AG04450 (cell line): ENCODE data around the gene SNX30. TPM values are rescaled to one million over a fixed set of nuclear protein-coding genes. Genes with fewer than 3 reads are reported as not detected.

ENCODE experiments used
- CTCF ChIA-PET: fragments of 300-600, 350-600 bp; formaldehyde crosslinking; extraction: SDS; loops from one replicate; lab custom pipeline; 2022; ENCODE audit warnings: antibody characterized with exemption, inconsistent platforms; lab: Charles Lee
- POLR2A ChIA-PET: fragments of 350-600 bp; formaldehyde crosslinking; extraction: SDS; loops from one replicate; lab custom pipeline; 2021; ENCODE audit warnings: antibody characterized with exemption, inconsistent platforms; lab: Yijun Ruan, JAX
- DNase-seq: peaks from one replicate; pipeline ENCODE4 v3.0.0-alpha.2; 2011; ENCODE audit warnings: low read depth, low spot score
- H3K27ac ChIP-seq: one replicate; pipeline ENCODE4 v1.5.1; 2012; ENCODE audit warnings: low read depth, low read length, control low read depth
- H3K27me3 ChIP-seq: one replicate; pipeline ENCODE4 v1.6.0; 2012; ENCODE audit warnings: low read length; ENCODE audit not compliant: control insufficient read depth, insufficient read depth
- H3K4me3 ChIP-seq: 2 replicates; pipeline ENCODE4 v1.5.1; 2011; ENCODE audit warnings: mild to moderate bottlenecking, low read depth, low read length, control low read depth
- H3K9me3 ChIP-seq: 2 replicates; pipeline ENCODE4 v1.5.1; 2012; ENCODE audit warnings: low read length; ENCODE audit not compliant: control insufficient read depth, insufficient read depth
- CTCF ChIP-seq: IDR thresholded peaks from 2 replicates; pipeline ENCODE4 v1.5.1; 2011; ENCODE audit warnings: low read depth, low read length, control low read depth, inconsistent platforms
- polyA plus RNA-seq: library from polyadenylated mRNA; depleted of rRNA; stranded (reverse); fragments of >200 nt; gene quantifications from 2 replicates; pipeline ENCODE4 v1.2.3, GENCODE V29; 2011

The SNX30 gene
- polyA plus RNA-seq, 1 experiment: 11.5 TPM

GRCh38 chr9:112831969-112832368 is 81.4 kb downstream of the SNX30 start:
- DNase-seq: no peak
- TF ChIP-seq CTCF: no peak
- Histone ChIP-seq H3K9me3 (no peaks in the 10 kb centered on the region), H3K27ac (no peak overlapping the region), H3K4me3 (no peak overlapping the region), H3K27me3 (no peaks in the 10 kb centered on the region)
- POLR2A ChIA-PET: no interaction called here
- CTCF ChIA-PET: interaction anchor here (1.4 kb wide), 1 partner anchor 13 kb away, joined by 7 read pairs; no protein-coding TSS in a partner anchor

- no peak for TF ChIP-seq CTCF
Measured at GRCh38 chr9:112833081-112833480, 82.5 kb downstream of the SNX30 start.

GRCh38 chr9:112836394-112836793 is 85.8 kb downstream of the SNX30 start:
- no peak for DNase-seq
- CTCF ChIA-PET: interaction anchor here (0.6 to 2.1 kb wide), 3 partner anchors 16 to 473 kb away, joined by 5 to 7 read pairs (median 5); no protein-coding TSS in a partner anchor
- no peak overlapping the region for H3K27ac ChIP-seq
- no peaks in the 10 kb centered on the region for H3K9me3 ChIP-seq
- no peak overlapping the region for H3K4me3 ChIP-seq
- H3K27me3 ChIP-seq: no peaks in the 10 kb centered on the region
- no peak for TF ChIP-seq CTCF
- POLR2A ChIA-PET: no interaction called here

More at GRCh38 chr9:112833081-112833480, 82.5 kb downstream of the SNX30 start:
- no peak for DNase-seq
- ChIA-PET POLR2A (no interaction called here), CTCF (no interaction called here)
- Histone ChIP-seq H3K4me3 (no peak overlapping the region), H3K27me3 (no peaks in the 10 kb centered on the region), H3K9me3 (no peaks in the 10 kb centered on the region), H3K27ac (no peak overlapping the region)

GRCh38 chr9:112838342-112838741 is 87.8 kb downstream of the SNX30 start:
- Histone ChIP-seq H3K27ac (no peak overlapping the region), H3K27me3 (no peaks in the 10 kb centered on the region), H3K4me3 (no peak overlapping the region), H3K9me3 (no peaks in the 10 kb centered on the region)
- ChIA-PET POLR2A (interaction anchor here (1.1 kb wide), 1 partner anchor 20 kb away, joined by 3 read pairs; no protein-coding TSS in a partner anchor), CTCF (no interaction called here)
- no peak for TF ChIP-seq CTCF
- DNase-seq: no peak

- Histone ChIP-seq H3K27me3 (no peaks in the 10 kb centered on the region), H3K4me3 (no peak overlapping the region), H3K27ac (no peak overlapping the region), H3K9me3 (no peaks in the 10 kb centered on the region)
- ChIA-PET POLR2A (no interaction called here), CTCF (no interaction called here)
- DNase-seq: no peak
- TF ChIP-seq CTCF: no peak
Measured at GRCh38 chr9:112839331-112839730, 88.8 kb downstream of the SNX30 start.
